WTC11 (cell line): Measurements from ENCODE around the gene GAA.

Source experiments
- PRDM15 ChIP-seq: sonication (generic); formaldehyde crosslinking; IDR thresholded peaks from 2 replicates; pipeline ENCODE4 v1.8.0; 2022; ENCODE audit warnings: missing genetic modification reagents
- TF ChIP-seq, protein P1 (sequence below): fragments of 200-600 bp; IDR thresholded peaks from 2 replicates; pipeline ENCODE4 v1.8.0; 2022; ENCODE audit warnings: antibody characterized with exemption

DNA sequence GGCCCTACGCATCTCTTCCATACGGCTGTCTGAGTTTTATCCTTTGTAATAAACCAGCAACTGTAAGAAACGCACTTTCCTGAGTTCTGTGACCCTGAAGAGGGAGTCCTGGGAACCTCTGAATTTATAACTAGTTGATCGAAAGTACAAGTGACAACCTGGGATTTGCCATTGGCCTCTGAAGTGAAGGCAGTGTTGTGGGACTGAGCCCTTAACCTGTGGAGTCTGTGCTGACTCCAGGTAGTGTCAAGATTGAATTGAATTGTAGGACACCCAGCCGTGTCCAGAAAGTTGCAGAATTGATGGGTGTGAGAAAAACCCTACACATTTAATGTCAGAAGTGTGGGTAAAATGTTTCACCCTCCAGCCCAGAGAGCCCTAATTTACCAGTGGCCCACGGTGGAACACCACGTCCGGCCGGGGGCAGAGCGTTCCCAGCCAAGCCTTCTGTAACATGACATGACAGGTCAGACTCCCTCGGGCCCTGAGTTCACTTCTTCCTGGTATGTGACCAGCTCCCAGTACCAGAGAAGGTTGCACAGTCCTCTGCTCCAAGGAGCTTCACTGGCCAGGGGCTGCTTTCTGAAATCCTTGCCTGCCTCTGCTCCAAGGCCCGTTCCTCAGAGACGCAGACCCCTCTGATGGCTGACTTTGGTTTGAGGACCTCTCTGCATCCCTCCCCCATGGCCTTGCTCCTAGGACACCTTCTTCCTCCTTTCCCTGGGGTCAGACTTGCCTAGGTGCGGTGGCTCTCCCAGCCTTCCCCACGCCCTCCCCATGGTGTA, 1.5 kb downstream of the GAA start:
- TF ChIP-seq, protein P1, sequence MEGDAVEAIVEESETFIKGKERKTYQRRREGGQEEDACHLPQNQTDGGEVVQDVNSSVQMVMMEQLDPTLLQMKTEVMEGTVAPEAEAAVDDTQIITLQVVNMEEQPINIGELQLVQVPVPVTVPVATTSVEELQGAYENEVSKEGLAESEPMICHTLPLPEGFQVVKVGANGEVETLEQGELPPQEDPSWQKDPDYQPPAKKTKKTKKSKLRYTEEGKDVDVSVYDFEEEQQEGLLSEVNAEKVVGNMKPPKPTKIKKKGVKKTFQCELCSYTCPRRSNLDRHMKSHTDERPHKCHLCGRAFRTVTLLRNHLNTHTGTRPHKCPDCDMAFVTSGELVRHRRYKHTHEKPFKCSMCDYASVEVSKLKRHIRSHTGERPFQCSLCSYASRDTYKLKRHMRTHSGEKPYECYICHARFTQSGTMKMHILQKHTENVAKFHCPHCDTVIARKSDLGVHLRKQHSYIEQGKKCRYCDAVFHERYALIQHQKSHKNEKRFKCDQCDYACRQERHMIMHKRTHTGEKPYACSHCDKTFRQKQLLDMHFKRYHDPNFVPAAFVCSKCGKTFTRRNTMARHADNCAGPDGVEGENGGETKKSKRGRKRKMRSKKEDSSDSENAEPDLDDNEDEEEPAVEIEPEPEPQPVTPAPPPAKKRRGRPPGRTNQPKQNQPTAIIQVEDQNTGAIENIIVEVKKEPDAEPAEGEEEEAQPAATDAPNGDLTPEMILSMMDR: no peak
- TF ChIP-seq PRDM15 (CRISPR knock-in tag): no peak
